Ishikawa (cell line): Measurements from ENCODE around the gene PPM1N.

ENCODE experiments used
- EP300 ChIP-seq: IDR thresholded peaks from 2 replicates; pipeline ENCODE4 v1.6.1; 2012; ENCODE audit warnings: borderline replicate concordance
- TCF12 ChIP-seq: IDR thresholded peaks from 2 replicates; pipeline ENCODE4 v1.6.1; 2012; ENCODE audit warnings: low read depth
- TF ChIP-seq, protein P1 (sequence below): IDR thresholded peaks from 2 replicates; pipeline ENCODE4 v1.6.1; 2012; ENCODE audit warnings: low read depth, mild to moderate bottlenecking

DNA sequence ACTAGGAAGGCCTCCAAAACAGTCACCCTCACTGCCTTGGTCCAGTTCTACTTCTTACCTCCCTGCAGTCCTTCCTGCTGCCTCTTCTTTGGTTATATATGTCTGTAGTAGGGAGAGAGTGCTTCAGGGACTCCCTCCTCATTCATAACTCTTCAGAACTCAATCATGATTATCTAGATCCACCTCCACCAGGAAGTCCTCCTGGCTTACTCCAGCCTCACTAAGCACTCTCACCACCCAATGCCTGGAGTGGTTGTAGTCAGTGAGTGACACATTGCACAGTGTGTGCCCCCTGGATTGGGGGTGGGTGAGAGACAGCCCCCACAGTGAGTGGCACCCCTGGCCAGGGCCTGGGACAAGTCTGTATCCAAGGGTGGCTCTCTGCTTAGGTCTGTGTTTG is 40.5 kb upstream of the PPM1N start:
- TF ChIP-seq, protein P1, sequence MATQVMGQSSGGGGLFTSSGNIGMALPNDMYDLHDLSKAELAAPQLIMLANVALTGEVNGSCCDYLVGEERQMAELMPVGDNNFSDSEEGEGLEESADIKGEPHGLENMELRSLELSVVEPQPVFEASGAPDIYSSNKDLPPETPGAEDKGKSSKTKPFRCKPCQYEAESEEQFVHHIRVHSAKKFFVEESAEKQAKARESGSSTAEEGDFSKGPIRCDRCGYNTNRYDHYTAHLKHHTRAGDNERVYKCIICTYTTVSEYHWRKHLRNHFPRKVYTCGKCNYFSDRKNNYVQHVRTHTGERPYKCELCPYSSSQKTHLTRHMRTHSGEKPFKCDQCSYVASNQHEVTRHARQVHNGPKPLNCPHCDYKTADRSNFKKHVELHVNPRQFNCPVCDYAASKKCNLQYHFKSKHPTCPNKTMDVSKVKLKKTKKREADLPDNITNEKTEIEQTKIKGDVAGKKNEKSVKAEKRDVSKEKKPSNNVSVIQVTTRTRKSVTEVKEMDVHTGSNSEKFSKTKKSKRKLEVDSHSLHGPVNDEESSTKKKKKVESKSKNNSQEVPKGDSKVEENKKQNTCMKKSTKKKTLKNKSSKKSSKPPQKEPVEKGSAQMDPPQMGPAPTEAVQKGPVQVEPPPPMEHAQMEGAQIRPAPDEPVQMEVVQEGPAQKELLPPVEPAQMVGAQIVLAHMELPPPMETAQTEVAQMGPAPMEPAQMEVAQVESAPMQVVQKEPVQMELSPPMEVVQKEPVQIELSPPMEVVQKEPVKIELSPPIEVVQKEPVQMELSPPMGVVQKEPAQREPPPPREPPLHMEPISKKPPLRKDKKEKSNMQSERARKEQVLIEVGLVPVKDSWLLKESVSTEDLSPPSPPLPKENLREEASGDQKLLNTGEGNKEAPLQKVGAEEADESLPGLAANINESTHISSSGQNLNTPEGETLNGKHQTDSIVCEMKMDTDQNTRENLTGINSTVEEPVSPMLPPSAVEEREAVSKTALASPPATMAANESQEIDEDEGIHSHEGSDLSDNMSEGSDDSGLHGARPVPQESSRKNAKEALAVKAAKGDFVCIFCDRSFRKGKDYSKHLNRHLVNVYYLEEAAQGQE = no peak
- TF ChIP-seq EP300 = no peak
- TF ChIP-seq TCF12 = no peak
